Caki2 (cell line): Measurements from ENCODE around the gene AJM1. TPM values are rescaled to one million over a fixed set of nuclear protein-coding genes. Genes with fewer than 3 reads are reported as not detected.

ENCODE experiments used
- DNase-seq: peaks from one replicate; pipeline ENCODE4 v3.0.0-alpha.2; 2015; ENCODE audit warnings: low read depth
- in situ Hi-C: cut with HindIII; loops from 2 replicates; pipeline ENCODE4 v1.10.0; 2016; ENCODE audit warnings: low sequenced_read_pairs, low pct_unique_long_range_greater_than_20kb, mixed read lengths
- total RNA-seq: library from RNA; depleted of rRNA; stranded (reverse); fragments of >200 nt; shearing (Covaris generic); gene quantifications from 2 replicates; pipeline ENCODE4 v1.2.3, GENCODE V29; 2014; ENCODE audit warnings: low replicate concordance

The AJM1 gene
- total RNA-seq, 1 experiment from 2014 or later = 1.3 TPM

DNA sequence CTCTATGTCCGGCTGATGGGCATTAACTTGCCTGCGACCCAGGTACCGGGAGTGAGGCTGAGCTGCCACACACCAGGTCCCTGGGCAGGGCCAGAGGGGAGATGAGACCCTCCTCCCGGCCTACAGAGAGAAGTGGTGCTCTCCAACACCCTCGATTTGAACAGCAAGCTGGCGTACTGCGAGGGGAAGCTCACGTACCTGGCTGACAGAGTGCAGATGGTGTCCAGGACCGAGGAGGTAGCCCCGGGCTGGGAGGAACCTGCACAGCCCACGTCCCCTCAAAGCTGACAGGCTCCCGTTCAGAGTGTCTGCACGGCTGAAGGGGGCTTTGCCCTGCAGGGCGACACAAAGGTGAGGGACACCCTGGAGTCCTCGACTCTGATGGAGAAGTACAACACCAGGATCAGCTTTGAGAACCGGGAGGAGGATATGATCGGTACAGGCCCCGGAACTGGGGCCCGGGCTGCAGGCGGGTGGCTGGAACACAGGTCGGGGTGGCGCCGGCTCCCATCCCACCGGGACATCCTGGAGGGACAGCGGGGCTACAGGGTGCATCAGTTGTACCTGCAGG is 35.6 kb upstream of the AJM1 start:
- in situ Hi-C loops = no loop called here

DNA sequence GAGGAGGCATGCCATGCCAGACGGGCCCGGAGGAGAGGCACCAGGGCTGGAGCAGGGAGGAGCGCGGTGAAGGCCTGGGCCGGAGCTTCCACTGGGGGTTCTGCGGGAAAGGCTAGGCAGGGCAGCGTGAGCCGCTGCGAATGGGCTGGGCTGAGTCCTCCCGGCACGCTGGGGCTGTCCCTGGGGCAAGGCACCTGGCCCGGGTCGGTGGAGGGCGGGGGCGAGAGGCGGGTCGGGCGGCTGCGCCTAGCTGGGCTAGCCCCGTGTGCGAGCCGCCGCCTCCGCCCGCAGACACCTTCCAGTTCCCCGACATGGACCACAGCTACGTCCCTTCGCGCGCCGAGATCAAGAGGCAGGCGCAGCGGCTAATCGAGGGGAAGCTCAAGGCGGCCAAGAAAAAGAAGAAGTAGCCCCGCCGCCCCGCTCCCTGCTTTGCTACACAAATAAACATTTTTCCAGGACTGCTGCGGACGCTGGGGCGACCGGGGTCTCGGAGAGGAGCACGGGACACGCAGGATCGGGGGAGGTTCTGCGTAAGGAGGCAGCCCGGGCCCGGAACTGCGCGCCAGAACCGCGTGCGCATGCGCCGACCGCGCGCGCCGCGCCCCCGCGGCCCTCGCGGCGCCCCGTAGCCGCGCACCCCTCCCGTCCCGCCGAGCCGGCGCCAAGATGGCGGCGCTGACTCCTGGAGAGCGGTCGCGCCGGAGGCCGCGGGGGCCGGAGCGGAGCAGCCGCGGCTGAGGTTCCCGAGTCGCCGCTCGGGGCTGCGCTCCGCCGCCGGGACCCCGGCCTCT is 34.8 kb upstream of the AJM1 start, which contains the start of gene RABL6:
Gene RABL6, plus strand, starts transcription at position 668 of the 794 bp plus-strand sequence. CDS start 249 bp downstream, outside the sequence.
- in situ Hi-C loops = no loop called here
- peak; percentile 69 for DNase-seq

More for the DNA sequence above, 35.6 kb upstream of the AJM1 start:
- DNase-seq = no peak

DNA sequence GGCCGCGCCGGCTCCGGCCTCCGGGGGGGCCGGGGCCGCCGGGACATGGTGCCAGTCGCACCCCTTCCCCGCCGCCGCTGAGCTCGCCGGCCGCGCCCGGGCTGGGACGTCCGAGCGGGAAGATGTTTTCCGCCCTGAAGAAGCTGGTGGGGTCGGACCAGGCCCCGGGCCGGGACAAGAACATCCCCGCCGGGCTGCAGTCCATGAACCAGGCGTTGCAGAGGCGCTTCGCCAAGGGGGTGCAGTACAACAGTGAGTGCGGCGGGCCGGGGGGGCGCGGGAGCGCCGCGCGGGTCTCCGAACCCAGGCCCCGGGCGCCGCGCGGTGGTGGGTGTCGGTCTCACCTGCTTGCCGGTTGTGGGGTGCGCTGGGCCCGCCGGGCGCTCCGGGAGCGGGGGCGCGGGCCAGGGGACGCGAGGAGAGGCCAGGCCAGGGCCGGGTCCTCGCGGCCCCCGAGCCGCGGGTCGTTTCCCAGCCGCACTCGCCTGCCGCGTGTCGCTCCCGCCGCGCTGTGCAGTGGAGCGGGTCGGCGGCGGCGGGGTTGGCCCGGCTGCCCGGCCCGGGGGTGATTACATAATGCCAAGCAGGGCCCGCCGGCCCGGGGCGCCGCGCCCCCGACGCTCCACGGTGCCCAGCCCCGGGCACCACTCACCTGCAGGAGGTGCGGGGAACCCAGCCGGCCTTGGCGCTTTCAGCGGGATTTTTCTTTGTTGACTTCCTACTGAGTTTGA is 34.0 kb upstream of the AJM1 start:
- DNase-seq = peak; percentile 31
- in situ Hi-C loops = no loop called here

DNA sequence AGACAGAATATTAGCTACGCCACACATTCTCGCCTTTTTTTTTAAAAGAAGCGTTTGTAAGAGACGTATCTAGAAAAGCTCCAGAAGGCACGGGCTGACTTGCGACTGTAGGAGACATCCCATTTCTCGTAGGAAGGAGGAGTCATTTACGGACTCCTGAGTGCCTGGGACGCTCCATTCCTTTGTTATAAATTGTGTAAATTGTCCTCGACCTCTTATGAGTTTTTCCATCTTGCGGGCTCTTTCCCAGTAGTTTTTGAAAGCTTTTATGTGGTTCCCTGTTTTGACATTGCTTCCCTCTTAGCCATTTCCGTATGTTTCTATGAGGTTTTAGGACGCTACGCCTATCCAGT is 33.5 kb upstream of the AJM1 start:
- in situ Hi-C loops = no loop called here

DNA sequence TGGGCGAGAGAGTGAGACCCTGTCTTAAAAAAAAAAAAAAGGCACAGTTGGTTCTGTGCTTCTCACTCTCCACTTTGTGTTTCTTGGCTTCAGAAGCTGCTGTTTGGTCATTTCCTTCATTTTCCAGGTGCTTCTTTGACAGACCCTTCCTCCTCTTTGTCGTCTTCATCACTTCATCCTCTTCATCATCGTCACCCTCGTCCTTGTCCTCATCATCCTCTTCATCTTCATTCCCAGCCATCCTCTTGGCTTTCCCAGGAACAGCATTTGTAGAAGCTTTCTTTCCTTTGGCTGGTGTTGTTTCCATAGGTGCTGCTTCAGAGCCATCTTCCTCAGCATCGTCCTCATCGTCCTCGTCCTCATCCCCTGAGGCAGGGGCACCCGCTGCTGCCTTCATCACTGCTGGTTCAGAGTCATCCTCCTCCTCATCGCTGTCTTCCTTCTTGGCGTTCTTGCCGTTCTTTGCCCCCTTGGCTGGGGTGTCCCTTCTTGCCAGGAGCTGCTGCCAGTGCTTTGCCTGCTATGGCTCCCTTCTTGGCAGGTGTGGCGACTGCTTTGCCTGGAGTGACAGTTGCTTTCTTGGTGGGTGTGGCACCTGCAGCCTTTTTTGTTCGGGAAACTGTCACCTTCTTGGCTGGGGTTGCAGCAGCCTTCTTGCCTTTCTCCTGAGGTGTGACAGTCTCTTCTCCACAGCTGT is 27.4 kb upstream of the AJM1 start:
- in situ Hi-C loops = no loop called here
- no peak for DNase-seq

More for the DNA sequence above, 33.5 kb upstream of the AJM1 start:
- DNase-seq = no peak

DNA sequence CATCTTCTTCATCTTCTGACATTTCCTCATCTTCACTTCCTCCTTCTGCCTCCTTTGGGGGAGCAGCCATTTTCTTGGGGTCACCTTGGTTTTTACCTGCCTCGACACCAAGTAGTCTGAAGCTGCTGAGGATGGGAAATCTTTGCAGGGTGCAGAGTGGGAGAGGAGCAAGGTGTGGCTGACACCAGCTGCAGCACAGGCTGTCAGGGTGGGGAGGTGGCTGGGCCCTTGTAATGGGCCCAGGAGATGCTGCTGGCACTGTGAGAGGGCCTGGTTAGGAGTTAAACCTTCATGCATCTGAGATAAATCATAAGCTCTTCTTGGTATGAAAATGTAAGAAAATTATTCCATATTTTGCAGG is 26.9 kb upstream of the AJM1 start:
- no peak for DNase-seq
- in situ Hi-C loops = no loop called here

DNA sequence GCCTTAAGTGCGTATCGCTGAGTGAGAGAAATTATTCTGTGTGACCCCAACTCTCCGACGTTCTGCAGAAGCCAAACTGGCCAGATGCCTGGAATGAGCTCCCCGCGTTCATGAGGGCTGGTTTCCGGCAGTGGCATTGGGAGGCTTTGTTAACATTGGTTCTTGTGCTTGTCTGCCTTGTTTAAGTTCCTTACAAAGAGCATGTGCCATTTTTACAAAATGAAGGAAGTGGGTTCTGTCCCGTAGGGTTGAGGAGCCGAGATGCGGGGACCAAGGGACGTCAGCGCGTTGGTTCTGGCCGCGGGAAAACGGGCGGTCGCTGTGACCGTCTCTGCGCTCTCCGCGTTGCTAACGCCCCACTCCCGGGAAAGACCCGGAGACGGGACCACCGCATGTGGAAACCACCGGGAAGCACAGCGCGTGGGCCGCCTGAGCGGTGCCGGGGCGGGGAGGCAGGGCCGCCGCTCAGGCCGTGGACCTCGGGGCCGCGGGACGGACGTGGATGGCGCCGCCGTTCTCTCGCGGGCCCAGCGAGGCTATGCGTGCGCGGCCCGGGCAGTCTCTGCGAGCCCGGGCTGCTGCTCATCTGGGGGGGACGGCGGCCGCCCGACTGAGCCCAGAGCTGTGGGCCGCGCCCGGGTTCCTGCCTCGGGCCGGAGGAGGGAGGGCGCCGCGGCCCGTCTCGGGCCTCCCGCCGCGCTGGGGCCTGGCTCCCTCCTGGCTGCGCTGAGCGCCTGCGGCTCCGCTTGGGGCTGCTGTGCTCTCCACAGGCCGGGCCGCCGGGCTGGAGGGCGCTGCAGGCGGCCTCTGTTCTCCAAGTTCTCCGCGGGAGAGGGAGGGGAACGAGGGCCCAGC is 21.1 kb upstream of the AJM1 start:
- in situ Hi-C loops = no loop called here
- no peak for DNase-seq

DNA sequence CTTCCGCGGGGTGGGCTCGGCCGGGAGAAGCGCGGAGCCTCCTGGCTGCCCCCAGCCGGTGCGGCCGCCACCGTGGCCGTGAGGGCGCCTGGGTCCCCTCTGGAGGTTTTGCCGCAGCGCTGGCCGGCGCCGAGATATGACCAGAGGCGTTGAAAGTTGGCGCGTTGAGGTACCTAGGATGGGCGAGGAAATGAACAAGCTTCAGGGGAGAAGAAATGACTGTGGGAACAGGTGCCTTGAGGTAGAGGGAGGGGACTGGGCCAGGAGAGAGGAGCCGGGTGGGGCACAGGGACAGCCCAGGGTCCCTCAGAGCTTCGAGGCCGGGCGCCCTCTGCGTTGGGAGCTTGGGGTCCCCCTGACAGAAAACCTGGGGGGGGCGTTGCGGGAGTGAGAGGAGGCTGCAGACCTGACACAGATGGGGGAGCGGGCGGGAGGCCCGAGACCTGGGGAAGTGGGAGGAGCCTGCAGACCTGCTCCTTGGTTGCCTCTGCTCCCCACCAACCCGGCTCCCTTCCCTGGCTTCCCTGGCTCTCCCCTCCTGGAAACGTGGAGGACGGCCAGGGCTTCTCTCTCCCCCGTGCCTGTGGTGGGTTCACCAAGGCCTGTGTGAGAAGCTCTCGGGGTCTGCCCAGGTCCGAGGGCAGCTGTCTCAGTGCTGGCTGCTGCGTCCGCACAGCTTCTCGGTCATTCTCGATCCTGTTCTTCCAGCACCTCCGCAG is 20.3 kb upstream of the AJM1 start:
- in situ Hi-C loops = no loop called here
- no peak for DNase-seq

DNA sequence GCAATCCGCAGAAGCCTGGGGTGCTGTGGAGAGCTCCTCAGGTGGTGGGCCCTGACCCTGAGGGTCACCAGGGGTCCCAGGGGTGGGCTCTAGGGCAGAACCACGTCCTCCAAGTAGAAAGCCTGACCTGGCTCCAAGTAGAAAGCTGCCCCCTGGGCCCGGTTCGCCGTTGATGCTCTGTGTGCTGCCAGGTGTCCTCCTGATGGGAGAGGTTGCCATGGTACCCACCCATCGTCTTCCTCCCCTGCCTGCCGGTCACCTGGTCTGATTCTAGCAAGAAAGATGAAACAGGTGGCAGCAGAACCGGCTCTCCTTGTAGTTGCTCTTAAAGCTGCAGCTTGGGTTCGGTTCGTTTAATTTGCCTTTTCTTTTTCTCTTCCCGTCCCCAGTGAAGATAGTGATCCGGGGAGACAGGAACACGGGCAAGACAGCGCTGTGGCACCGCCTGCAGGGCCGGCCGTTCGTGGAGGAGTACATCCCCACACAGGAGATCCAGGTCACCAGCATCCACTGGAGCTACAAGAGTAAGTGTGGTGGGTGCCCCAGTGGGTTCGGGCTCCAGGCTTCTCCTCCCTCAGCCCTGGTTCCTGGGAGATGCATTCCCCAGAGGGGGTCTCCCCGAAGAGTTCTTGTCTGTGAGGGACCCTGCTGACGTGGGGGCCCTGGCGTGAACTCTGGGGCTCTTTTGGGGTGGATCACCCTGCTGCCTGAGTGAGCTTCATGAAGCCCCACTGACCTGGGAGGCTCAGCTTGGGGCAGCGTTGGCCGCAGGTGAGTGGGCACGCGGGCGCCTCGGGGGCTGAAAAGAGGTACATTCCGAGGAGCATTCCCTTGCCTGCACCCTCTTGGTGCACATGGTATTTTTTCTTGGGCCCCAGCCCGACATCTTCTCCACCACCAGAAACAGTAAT is 18.9 kb upstream of the AJM1 start:
- DNase-seq = no peak
- in situ Hi-C loops = no loop called here

DNA sequence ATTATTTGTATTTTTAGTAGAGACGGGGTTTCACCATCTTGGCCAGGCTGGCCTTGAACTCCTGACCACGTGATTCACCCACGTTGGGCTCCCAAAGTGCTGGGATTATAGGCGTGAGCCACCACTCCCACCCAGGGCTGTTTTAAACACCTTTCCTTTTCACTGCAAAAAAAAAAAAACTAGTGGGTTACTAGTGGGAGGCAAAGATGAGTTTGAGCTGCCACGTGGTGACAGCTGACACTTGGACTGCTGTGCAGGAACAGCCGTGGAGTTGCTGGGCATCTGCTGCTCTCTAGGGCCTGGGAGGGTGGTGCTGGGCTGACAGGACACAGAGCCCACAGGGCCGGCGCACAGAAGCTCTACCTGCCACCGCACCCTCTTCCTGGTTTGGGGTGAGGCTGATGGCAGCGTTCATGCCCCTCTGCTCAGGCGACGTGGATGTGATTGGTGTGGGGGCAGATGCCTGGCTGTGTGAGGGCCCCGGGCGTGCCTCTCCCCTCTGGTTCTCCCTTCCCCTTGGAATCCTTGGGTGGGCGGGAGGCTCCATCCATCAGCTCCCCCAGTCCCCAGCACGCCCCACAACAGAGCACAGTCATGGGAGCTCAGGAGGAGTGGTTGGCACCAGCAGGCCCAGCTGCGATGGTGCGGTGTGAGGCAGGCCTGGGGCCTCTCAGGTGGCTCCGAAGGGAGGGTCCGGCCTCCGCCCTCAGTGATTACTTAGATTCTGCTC is 17.6 kb upstream of the AJM1 start:
- in situ Hi-C loops = no loop called here
- no peak for DNase-seq

DNA sequence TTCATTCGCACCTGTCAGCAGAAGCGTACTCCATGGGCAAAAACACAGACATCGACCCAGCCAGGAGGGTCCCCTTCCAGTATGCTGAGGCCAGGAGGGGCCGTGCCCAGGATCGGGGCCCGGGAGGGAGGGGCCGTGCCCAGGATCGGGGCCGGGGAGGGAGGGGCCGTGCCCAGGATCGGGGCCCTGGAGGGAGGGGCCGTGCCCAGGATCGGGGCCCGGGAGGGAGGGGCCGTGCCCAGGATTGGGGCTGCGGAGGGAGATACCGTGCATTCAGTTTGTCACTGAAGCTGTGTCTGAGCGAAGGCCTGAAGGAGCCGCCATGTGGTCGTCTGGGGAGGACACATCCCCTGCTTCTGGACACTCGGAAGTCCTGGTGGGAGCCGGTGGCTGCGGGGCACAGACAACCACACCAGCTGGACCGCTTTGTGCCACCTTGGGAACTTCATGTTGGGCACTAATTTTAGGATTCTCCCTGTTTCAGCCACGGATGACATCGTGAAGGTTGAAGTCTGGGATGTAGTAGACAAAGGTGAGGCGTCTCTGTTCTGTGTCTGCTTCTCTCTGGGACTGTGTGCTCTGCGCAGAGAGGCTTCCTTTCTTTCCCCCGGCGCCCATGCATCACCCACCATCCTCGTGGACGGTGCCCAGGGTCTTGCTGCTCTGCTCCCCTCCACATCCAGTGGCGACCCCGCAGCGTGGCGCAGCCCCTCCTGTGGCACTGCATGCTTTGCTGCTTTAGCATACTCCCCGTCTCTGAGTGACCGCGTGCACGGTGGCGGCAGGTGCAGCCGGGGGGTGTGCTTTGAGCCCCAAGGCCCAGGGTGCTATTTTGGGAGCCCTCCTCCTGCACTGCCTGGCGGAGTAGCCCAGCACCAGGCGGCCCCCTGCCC is 16.7 kb upstream of the AJM1 start:
- no peak for DNase-seq
- in situ Hi-C loops = no loop called here

DNA sequence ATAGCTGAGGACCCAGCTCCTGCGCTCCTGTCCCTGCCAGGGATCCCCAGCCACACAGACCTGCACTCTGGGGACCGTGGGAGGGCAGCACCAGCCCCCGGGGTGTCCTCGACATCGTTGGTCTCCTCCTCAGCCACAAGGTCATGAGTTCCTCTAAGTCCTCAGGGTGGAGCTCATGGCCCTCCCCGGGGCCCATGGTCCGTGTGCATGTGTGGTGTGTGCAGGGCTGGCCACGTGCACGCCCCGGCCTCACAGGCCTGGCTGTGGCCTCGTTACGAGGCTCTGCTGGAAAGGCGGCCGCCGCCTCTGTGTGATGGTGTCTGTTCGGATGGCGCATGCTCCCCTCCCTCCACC is 16.1 kb upstream of the AJM1 start:
- in situ Hi-C loops = no loop called here
- DNase-seq = no peak

DNA sequence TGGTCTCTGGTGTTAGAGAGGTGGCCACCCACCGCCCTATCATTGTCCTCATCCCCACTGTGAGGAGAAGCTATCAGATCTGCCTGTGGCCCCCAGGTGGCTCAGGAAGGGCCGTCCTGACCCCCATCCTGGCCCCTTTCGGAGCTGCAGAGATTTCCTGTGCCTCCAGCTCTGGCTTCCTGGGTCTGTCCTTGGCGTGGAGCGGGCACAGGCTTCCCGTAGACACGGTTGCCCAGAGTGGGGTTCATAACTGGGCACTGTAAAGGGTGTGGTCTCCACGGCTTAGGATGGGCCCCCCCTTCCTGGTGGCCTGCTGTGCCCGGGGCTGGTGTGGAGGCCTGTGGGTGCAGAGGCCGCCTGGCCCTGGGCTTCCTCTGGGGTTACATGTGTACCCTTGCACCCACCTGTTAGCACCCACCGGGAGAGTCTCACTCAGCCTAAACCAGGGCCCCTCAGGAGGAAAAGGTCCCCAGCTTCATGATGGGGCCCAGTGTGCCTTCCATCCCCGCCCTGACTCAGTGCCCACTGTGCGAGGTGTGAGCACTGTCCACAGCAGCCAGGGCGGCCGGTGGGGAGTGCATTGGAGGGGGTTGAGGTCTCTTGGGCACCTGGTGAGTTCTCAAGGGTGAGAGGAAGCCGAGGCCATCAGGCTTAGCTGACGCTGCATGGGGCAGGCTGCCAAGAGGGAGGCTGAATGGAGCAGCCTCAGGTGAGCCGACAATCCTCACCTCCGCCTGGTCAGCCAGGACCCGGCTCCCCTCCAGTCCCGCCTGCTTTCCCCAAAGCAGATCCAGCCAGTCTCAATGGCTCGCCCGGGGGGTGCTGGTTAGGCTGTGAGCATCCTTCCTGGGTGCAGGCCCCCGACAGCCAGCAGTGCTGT is 15.3 kb upstream of the AJM1 start:
- in situ Hi-C loops = no loop called here

DNA sequence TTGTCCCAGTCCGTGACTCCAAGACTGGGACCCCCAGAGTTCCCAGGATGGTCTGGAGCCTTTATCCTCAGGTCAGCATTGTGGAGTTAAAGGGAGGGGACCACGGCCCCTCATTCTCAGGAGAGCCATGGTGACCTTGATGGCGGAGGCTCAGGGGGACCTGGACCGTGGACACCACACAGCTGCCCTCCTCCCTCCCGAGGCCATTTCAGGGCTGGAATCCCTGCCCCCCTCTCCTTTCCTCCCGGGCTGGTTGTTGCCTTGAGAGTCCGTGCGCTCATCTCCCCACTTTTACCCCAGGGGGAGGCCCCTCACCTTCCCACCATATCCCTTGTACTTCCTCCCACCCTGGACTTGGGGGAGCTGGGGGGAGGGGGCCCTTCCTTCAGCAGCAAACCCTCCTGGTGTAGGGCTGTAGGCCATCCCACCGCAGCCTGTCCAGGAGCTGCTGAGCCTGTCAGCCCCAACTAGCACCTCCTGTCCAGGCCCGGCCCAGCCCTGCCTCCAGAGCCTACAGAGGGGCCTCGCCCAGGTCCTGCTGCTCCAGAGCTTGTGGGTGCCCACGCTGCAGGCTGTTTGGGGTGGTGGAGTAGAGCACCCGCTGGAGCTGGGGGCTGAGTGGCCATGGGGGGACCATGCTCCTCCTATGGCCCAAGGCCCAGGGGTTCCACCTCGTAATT is 14.3 kb upstream of the AJM1 start:
- DNase-seq = no peak
- in situ Hi-C loops = no loop called here

More for the DNA sequence above, 15.3 kb upstream of the AJM1 start:
- no peak for DNase-seq
